Calu3 (cell line): Measurements from ENCODE around the gene PCGF2. TPM values are rescaled to one million over a fixed set of nuclear protein-coding genes. Genes with fewer than 3 reads are reported as not detected.

Experiments
- BruUV-seq: library from RNA; stranded (reverse); fragments of 400-500 nt; replicated peaks from 2 replicates; lab custom pipeline; 2021; lab: Mats Ljungman, UMichigan
- CTCF ChIA-PET: fragments of 300-600 bp; sonication (Branson Sonifier 250); formaldehyde crosslinking; loops from one replicate; lab custom pipeline; 2022; ENCODE audit warnings: antibody characterized with exemption; lab: Charles Lee
- DNase-seq: peaks from one replicate; pipeline ENCODE4 v3.0.0; 2022
- H3K27ac Mint-ChIP-seq: one replicate; pipeline ENCODE4 v1.8.0; 2022; ENCODE audit warnings: mixed read lengths; ENCODE audit not compliant: unreplicated experiment
- H3K27me3 Mint-ChIP-seq: one replicate; pipeline ENCODE4 v1.8.0; 2022; ENCODE audit warnings: mixed read lengths; ENCODE audit not compliant: unreplicated experiment
- H3K36me3 Mint-ChIP-seq: one replicate; pipeline ENCODE4 v1.8.0; 2022; ENCODE audit warnings: mild to moderate bottlenecking, moderate library complexity, mixed read lengths; ENCODE audit not compliant: insufficient read depth, unreplicated experiment
- H3K4me1 Mint-ChIP-seq: one replicate; pipeline ENCODE4 v1.8.0; 2022; ENCODE audit warnings: mild to moderate bottlenecking, low read depth, mixed read lengths; ENCODE audit not compliant: unreplicated experiment
- H3K4me3 Mint-ChIP-seq: one replicate; pipeline ENCODE4 v1.8.0; 2022; ENCODE audit warnings: mild to moderate bottlenecking, low read depth, moderate library complexity, mixed read lengths; ENCODE audit not compliant: unreplicated experiment
- H3K9me3 Mint-ChIP-seq: one replicate; pipeline ENCODE4 v1.8.0; 2022; ENCODE audit warnings: low read depth, mixed read lengths; ENCODE audit not compliant: unreplicated experiment
- CTCF ChIP-seq: fragments of 200-600 bp; IDR thresholded peaks from one replicate; pipeline ENCODE4 v1.8.0; 2022; ENCODE audit warnings: antibody characterized with exemption; ENCODE audit not compliant: unreplicated experiment
- intact Hi-C: fragments of 100-400 bp; cut with micrococcal nuclease; formaldehyde crosslinking; loops from one replicate; pipeline ENCODE4 v1.10.0; 2022; ENCODE audit not compliant: unreplicated experiment
- total RNA-seq: library from RNA; stranded (reverse); gene quantifications from 2 replicates; pipeline ENCODE4 v1.2.3, GENCODE V29; 2022

PCGF2 gene
- total RNA-seq, 1 experiment from 2014 or later: 205 TPM

GRCh38 chr17:38786372-38786771 lies 38.2 kb upstream of the PCGF2 start:
- Mint-ChIP-seq H3K27ac (no peak overlapping the region), H3K9me3 (no peaks in the 10 kb centered on the region), H3K4me3 (no peak overlapping the region), H3K27me3 (no peaks in the 10 kb centered on the region), H3K36me3 (peaks cover 22% of the 10 kb centered on the region), H3K4me1 (no peaks in the 10 kb centered on the region)
- no TSS peak for BruUV-seq
- no peak for TF ChIP-seq CTCF
- intact Hi-C loops: no loop called here
- no peak for DNase-seq
- CTCF ChIA-PET: interaction anchor here (0.8 kb wide), 1 partner anchor 12 kb away, joined by 3 read pairs; no protein-coding TSS in a partner anchor

- Mint-ChIP-seq H3K36me3 (peaks cover 34% of the 10 kb centered on the region), H3K27me3 (no peaks in the 10 kb centered on the region), H3K4me3 (no peak overlapping the region), H3K9me3 (no peaks in the 10 kb centered on the region), H3K4me1 (no peaks in the 10 kb centered on the region), H3K27ac (no peak overlapping the region)
- no TSS peak for BruUV-seq
- no peak for DNase-seq
- intact Hi-C loops: no loop called here
- no peak for TF ChIP-seq CTCF
- CTCF ChIA-PET: interaction anchor here (0.6 kb wide), 3 partner anchors 22 to 1152 kb away, joined by 3 read pairs; no protein-coding TSS in a partner anchor
Measured at GRCh38 chr17:38783227-38783626, 35.1 kb upstream of the PCGF2 start.

- H3K4me3 Mint-ChIP-seq: no peak overlapping the region
- CTCF ChIA-PET: interaction anchor here (1.1 kb wide), 1 partner anchor 12 kb away, joined by 3 read pairs; no protein-coding TSS in a partner anchor
- H3K27me3 Mint-ChIP-seq: no peaks in the 10 kb centered on the region
- no TSS peak for BruUV-seq
- no peak for DNase-seq
- TF ChIP-seq CTCF: no peak
- H3K27ac Mint-ChIP-seq: no peak overlapping the region
- H3K9me3 Mint-ChIP-seq: no peaks in the 10 kb centered on the region
- peaks cover 53% of the 10 kb centered on the region for H3K36me3 Mint-ChIP-seq
- intact Hi-C loops: no loop called here
- H3K4me1 Mint-ChIP-seq: no peaks in the 10 kb centered on the region
Measured at GRCh38 chr17:38779965-38780752, 32.0 kb upstream of the PCGF2 start.

GRCh38 chr17:38777641-38778250 lies 29.6 kb upstream of the PCGF2 start:
- Mint-ChIP-seq H3K27me3 (no peaks in the 10 kb centered on the region), H3K36me3 (peaks cover 59% of the 10 kb centered on the region), H3K4me1 (no peaks in the 10 kb centered on the region), H3K4me3 (no peak overlapping the region), H3K27ac (no peak overlapping the region), H3K9me3 (no peaks in the 10 kb centered on the region)
- intact Hi-C loops: no loop called here
- TF ChIP-seq CTCF: no peak
- CTCF ChIA-PET: interaction anchor here (0.6 to 0.7 kb wide), 2 partner anchors 43 to 678 kb away, joined by 3 to 4 read pairs; no protein-coding TSS in a partner anchor
- no TSS peak for BruUV-seq
- DNase-seq: no peak
